ENCODE measurements around the gene VSIG10L.

The VSIG10L gene

GRCh38 chr19:51311351-51312257, 30.3 kb downstream of the VSIG10L start, which contains the start of gene IGLON5:
Gene IGLON5 (plus strand): TSS chr19:51311644. CDS start chr19:51311848, 204 bp downstream.
- no peak for DNase-seq

- no peak for DNase-seq
These were observed 36.5 kb downstream of the VSIG10L start for GRCh38 chr19:51305479-51305878.

GRCh38 chr19:51301266-51301665, 40.7 kb downstream of the VSIG10L start:
- DNase-seq = no peak

GRCh38 chr19:51297406-51297805, 44.5 kb downstream of the VSIG10L start:
- DNase-seq = no peak

- DNase-seq = peak in 1 of 2 experiments; percentile 34
These were observed 45.4 kb downstream of the VSIG10L start for GRCh38 chr19:51296336-51297093.

GRCh38 chr19:51295382-51296126, 46.4 kb downstream of the VSIG10L start:
- DNase-seq = no peak

- DNase-seq = no peak
These were observed 47.0 kb downstream of the VSIG10L start for GRCh38 chr19:51294977-51295375.

- no peak for DNase-seq
These were observed 47.5 kb downstream of the VSIG10L start for GRCh38 chr19:51294211-51294976.

- DNase-seq = no peak
These were observed 48.2 kb downstream of the VSIG10L start for GRCh38 chr19:51293571-51294210.

- no peak for DNase-seq
These were observed 49.0 kb downstream of the VSIG10L start for GRCh38 chr19:51292971-51293370.

- DNase-seq = no peak
These were observed 52.3 kb downstream of the VSIG10L start for GRCh38 chr19:51289635-51290034.

GRCh38 chr19:51285682-51286081, 56.3 kb downstream of the VSIG10L start:
- DNase-seq = no peak

- DNase-seq = no peak
These were observed 59.6 kb downstream of the VSIG10L start for GRCh38 chr19:51282335-51282734.
